Middle frontal gyrus (tissue), 1 donor: Measurements from ENCODE around the gene COX14.
"Not testable (repeated sequence)": the region's sequence is repeated elsewhere in the genome, so short reads cannot be mapped to it uniquely, and the experiment has no call there.

Experiments used
- DNase-seq: peaks from one replicate; pipeline ENCODE4 v3.0.0-alpha.2; 2015; ENCODE audit warnings: low spot score; ENCODE audit errors: extremely low spot score

COX14 gene

DNA sequence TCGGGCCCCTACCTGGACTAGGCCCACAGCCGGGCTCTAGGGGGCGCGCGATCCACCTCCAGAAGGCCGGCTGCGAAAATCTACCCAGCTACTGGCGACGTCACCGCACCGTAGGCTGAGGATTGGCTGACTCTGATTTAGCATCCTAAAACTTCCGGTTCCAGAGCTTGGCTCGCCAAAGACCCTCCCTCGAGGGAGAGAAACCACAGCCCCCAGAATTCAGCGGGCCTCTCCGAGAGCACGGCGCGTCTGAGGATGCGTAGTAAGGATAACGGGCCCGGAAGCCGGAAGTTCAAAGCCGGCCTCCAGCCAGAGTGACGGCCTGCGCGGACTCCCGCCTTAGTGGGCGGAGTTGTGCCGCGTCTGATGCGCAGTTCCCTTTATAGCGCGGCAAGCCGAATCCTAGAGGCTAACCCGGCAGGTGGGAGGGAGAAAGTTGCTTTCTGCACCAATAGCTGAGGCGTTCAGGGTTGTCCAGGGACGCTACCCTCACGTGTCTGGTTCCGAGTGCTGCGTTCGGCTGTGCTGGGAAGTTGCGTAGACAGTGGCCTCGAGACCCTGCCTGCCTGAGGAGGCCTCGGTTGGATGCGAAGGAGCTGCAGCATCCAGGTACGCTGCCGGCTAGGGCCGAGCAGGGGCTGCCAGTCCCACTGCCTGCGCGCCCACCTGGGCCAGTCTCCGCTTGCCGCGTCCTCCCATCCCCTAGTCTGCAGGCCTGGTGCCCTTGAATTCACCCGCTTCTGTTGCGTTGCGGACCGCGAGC is at the start of gene COX14:
COX14 (plus strand) TSS at position 544 of the 763 bp plus-strand sequence. CDS start 7,808 bp downstream, outside the sequence.
- DNase-seq = peak; percentile 99

DNA sequence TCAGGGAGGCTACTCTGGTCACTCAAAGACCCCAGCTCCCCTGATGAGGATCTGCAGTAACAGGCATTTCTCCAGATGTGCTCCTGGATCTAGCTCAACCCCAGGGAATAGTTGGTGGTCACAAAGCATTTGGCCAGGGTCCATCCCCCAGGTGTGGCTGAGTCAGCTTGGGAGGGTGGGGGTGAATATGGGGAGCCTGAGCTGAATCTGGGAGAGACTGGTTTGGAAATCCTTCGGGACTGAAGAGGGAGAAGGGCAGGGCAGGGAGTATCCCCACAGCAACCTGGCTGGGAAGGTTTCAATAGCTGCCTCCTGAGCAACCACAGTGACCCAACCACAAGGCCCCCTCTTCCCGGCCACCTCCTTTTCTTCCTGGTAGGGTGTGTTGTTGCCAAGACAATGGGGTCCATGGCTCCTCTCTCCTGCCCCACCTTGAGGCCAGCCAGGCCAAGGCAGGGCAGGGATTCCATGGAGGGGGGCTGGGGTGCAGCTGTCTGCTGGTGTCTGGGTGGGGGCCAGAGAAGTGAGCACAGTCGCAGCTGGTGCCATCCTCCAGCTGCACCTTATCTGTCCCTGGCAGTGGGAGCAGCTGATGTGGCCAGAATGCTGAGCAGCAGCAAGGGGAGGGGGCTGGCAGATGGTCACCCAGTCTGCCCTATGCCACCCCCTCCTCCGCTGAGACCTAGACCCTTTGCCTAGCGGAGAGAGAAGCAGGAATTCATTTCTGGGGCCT is 49.1 kb upstream of the COX14 start:
- DNase-seq = no peak

DNA sequence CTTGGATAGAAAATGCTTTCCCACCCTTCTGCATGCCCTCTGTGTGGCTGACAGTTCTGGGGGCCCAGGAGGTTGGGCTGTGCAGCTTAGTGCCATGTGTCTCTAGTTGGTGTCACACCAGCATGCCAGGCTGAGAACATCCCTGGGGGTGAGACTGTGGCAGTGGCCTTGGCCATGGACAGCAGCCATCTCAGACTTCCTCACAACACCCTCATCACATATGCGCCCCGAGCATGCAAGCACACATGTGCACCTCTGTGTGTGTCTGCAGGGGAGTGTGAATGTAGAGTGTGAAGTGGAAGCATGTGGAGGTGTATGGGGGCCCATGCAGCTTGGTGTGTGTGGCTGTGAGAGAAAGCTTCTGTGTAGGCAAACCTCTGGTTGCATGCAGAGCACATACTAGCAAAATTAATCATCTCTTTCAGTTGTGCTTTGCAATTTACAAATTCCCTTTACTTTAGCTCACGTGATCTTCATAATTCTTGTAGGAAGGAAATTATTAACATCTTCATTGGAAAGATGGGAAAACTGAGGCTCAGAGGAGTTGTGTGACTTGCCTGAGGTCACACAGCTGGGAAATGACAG is 46.2 kb upstream of the COX14 start:
- no peak for DNase-seq

DNA sequence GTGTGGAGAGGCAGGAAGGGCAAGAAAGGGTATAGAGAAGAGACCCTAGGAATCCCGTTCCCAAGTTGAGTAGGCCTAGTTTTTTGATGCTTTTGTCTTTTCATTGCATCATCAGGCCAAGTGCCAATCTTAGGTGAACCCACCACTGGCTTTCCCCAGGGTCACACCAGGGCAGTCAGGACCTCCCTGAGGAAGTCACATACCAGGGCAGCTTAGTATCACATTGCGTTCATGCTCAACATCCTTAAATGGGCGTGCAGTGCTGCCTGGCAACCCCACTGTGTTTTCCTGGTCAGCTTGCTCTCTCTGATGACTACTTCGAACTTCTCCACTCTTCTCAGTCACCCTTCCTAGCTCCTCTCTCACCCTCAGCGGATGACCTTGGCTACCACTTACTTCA is 45.6 kb upstream of the COX14 start:
- no peak for DNase-seq

DNA sequence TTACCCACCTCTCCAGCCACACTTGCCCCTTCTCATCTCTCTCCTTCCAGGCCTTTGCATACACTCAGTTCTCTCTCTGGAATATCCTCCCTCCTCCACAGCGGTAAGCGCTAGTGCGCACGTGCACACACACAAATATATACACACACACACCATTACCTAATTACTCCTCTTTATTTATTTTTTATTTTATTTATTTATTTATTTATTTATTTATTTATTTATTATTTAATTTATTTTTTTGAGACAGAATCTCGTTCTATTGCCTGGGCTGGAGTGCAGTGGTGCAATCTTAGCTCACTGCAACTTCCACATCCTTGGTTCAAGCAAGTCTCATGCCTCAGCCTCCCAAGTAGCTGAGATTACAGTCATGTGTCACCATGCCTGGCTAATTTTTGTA is 43.0 kb upstream of the COX14 start:
- no peak for DNase-seq

DNA sequence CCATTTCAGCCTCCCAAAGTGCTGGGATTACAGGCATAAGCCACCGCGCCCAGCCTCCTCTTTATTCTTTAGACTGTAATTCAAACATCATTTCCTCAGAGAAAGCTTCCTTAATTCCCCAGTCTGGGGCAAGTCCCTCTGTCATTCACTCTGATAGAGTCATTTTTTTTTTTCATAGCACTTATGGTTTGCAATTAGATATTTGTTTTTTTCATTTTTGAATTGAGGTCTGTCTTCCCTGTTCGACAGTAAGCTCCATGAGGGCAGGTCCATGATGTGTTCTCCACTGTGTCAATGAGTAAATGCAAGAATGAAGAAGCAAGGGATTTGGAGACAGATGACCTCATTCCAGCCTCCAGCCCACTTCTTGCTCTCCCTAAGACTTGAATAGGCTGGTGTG is 42.5 kb upstream of the COX14 start:
- DNase-seq = no peak

DNA sequence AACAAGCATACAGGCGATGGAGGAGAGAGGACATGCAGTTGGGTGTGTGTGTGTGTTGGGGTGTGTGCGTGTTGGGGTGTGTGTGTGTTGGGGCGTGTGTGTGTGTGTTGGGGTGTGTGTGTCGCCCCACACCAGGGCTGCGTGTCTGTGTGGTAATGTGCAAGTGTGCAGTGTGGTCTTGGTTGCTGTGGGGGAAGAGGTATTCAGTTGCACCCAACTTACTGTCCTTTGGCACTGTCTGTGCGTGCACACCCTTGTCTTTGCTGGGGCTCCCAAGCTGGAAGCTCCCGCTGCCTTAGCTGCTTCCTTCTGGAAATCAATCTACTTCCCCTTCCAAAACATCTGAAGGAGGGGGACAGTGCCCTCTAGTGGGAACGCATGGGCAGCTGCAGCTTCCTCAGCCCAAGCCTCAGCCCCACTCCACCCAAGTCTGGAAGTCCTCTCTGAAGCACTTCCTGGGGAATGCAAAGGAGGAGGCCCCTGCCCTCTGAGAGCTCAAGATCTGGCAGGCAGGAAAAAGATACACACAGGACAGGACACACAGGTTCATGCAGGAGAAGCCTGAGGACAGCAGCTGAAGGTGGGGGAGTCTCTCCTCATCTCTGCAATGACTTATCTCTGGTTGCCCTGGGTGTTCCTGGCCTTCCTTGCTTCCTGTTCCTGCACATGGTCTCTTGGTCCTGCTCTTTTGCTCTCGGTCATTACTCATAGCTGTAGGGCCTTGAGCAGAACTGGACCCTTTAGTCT is 41.5 kb upstream of the COX14 start:
- DNase-seq = peak; percentile 73

DNA sequence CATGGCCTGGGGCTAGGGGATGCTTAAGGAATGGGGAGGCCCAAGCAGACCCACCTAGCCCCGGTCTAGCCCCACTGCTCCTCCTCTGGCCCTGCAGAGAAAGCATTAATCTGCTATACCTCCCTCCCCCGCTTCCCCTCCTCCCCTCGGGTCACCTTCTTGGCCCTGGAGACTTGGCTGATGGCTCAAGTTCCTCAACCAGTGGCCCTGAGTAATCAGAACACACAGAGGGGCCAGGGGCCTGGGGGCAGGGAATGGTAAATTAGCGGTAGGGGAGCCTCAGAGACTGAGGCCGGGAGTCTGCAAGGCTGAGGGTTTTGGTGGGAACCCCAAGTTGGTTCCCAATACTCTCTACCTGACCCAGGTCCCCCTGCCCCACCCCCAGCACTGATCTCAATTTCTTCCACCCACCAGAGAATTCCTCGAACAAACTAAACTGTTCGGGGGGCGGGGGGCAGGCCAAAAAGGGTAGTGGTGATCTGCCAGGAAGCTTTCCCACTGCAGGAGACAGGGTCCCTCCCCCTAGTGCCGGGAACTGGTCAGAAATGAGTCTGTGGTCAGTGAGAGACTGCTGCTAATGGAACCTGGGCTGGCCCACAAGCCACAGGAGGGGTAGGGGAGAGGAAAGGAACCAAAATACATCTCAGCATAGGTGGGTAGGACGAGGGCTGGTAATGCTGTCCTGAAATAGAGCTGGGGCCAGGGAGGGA is 39.7 kb upstream of the COX14 start:
- no peak for DNase-seq

DNA sequence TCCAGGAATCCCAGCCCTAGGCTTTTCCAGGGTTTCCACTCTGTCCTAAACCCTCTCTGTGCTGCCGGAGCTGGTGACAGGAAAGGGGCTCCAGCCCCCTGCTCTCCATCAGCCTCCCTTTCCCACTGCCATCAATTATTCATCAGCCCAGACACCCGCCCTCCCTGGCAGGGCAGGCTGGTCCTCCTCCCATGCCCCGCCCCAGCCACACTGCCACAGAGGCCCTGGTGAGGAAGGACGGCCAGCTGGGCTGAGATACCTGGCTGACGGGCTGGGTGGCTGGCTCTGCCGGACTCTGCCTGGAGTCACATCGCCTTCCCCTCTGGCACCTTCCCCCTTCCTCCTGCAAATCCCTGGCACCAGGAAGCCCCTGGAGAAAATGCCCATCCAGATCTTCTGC is 38.8 kb upstream of the COX14 start:
- DNase-seq = no peak

DNA sequence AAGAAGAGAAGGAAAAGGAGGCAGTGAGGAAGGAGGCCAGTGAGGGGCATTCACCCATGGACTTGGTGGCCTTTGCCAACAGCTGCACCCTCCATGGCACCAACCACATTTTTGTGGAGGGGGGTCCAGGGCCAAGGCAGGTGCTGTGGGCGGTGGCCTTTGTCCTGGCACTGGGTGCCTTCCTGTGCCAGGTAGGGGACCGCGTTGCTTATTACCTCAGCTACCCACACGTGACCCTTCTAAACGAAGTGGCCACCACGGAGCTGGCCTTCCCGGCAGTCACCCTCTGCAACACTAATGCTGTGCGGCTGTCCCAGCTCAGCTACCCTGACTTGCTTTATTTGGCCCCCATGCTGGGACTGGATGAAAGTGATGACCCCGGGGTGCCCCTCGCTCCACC is 38.3 kb upstream of the COX14 start:
- DNase-seq = no peak

DNA sequence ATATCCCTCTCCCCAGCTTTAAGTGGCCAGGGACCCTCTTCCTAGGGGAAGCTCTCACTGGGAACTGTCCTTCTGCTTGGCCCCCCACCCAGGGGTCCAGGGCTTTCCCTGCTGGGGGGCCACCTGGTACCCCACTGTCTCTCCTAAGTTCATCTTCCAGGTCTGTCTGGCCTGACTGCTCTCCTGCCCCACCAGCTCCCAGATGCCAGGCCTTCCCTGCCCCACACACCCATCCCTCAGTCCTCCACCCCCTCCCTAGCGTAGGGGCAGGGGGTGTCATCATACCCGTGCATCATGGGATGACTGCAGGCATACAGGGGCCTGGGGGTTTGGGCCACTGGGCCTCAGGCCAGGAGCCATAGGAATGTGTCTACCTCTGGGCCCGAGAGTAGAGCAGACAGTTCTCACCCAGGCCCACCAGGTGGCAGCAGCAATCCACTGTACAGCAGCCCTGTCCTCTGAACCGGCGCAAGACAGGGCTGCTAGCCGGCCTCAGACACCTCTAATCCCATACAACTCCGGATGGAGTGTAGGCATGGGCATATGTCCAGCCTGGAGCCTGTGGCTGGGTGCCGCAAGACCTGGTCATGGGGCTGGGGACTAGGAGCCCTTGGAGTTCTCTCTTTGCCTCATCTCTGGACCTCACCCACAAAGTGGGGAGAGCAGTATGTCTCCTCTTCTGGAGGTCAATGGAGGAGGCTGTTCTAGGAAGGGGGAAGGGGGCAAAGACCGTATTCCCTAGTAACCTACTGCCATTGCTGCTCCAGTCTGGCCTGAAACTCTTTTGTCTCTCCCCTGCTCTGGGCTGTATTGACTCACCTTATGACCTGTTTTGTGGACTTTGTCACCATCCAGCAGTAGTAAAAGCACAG is 36.9 kb upstream of the COX14 start:
- DNase-seq = peak; percentile 61

DNA sequence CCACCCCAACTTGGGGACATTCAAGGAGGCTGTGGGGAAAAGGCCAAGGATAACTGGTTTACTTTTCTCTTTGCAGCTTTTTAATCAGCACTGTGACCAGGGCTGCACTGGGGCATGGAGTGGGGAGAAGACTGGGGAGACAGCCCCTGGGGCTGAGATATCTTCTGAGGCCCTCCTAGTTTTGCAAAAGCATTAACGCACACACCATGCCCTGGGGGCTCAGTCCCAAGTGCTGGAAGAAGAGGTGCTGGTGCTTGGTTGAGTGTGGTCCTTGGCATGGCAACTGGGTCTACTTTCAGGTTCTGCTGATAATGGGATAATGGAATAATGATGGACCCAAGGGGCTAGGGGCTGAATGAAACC is 36.2 kb upstream of the COX14 start:
- DNase-seq = no peak

DNA sequence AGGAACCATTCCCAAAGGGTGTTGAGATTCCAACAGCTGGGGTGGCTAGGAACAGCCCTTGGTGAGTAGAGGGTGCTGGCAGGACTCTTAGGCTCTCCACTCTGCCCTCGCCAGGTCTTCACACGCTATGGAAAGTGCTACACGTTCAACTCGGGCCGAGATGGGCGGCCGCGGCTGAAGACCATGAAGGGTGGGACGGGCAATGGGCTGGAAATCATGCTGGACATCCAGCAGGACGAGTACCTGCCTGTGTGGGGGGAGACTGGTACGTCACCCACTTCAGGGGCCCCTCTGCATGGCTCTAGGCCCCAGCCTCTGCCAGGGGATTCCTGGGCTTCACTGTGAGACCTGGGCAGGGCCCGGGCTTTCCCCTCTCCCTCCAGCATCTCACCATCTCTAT is 34.9 kb upstream of the COX14 start:
- DNase-seq = no peak

DNA sequence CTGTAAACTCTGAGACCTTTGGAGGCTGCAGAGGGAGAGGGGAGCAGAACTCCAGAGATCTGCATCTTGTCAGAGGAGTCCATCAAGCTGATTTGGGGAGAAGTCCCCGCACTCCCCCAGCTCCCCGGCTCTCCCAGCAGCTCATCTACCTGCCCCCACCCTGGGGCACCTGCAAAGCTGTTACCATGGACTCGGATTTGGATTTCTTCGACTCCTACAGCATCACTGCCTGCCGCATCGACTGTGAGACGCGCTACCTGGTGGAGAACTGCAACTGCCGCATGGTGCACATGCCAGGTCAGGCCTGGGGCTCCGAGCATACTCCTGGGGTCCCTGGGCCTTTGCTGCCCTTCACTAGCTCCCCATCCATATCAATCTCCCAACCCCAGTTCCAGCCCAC is 33.8 kb upstream of the COX14 start:
- no peak for DNase-seq

DNA sequence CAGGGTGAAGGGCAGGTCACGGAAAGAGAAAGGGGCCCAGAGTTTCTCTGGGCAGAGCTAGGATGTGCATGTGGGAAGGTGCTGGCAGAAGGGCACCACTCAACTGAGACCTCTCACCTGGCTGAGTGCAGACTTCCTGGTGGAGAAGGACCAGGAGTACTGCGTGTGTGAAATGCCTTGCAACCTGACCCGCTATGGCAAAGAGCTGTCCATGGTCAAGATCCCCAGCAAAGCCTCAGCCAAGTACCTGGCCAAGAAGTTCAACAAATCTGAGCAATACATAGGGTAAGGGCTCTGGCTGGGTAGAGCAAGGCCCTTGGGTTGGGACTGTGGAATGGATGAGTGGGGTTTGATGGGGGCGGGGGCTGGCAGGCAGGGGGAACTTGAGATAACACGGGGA is 32.3 kb upstream of the COX14 start:
- DNase-seq = no peak

DNA sequence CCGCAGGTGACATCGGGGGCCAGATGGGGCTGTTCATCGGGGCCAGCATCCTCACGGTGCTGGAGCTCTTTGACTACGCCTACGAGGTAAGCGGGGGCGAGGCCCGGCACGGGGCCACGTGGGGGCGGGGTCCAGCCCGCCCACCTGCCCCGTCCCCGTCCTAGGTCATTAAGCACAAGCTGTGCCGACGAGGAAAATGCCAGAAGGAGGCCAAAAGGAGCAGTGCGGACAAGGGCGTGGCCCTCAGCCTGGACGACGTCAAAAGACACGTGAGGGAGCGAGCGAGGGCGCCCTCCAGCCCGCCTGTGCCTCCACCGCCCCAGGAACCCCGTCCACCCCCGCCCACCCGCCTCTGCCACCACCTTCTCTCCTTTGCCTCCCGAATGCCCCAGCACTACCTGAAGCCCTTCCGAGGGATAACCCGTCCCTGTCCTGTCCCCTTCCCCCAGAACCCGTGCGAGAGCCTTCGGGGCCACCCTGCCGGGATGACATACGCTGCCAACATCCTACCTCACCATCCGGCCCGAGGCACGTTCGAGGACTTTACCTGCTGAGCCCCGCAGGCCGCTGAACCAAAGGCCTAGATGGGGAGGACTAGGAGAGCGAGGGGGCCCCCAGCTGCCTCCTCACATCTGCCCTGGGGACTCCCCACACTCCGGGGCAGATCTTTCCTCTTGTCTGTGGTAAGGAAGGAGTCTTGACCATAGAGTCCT is 30.8 kb upstream of the COX14 start:
- DNase-seq = no peak

DNA sequence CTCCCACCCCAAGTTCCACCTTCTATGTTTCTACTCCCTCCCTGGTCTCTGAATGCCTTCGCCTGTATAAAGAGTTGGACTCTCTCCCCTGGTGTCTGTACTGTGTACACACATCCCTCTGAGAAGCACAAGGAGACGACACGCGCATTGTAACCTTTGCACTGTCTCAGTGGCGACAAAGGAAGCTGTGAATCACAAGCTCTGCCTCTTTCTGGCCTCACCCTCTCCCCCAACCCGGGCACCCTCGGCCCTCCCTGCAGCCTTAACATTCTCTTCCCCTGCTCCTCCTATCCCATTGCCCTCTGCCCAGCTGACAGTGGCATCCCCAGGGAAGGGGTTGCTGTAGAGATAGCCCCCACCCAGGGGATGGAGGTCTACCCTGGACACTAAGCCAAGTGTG is 29.4 kb upstream of the COX14 start:
- DNase-seq = no peak

DNA sequence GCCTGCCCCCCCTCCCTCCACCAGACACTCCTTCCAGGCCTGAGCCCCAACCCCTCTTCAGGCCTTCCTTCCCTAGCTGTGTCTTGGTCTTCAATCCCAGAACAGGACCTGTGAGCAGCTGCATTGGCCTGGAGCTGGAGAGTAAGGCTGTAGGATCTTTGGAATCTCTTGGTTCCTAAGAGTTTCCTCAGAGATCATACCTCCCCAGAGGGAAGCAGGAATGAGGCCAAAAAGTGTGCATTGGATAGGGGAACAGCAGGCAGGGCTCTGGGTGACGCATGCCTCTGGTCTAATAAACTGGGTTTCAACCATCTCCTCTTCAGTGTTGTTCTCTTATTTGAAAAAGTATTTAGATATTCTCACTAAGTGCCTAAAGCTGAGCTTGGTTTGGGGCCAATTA is 28.7 kb upstream of the COX14 start:
- no peak for DNase-seq

DNA sequence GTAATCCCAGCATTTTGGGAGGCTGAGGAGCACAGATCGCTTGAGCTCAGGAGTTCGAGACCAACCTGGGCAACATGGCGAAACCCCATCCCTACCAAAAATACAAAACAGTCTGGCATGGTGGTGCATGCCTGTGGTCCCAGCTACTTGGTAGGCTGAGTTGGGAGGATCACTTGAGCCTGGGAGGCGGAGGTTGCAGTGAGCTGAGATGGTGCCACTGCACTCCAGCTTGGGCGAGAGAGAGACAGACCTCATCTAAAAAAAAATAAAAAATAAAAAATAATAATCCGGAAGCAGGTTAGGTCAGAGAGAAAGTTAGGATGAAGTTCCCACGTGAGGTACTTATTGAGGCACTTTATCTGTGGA is 27.6 kb upstream of the COX14 start:
- DNase-seq = not testable (repeated sequence)
